GM12872 (cell line): Measurements from ENCODE around the gene NACC2.

ENCODE experiments used
- TF ChIP-seq, protein P1 (sequence below): IDR thresholded peaks from 3 replicates; pipeline ENCODE4 v1.5.1; 2011; ENCODE audit warnings: low read depth, mild to moderate bottlenecking, low read length, moderate library complexity; ENCODE audit not compliant: insufficient read depth

The NACC2 gene

DNA sequence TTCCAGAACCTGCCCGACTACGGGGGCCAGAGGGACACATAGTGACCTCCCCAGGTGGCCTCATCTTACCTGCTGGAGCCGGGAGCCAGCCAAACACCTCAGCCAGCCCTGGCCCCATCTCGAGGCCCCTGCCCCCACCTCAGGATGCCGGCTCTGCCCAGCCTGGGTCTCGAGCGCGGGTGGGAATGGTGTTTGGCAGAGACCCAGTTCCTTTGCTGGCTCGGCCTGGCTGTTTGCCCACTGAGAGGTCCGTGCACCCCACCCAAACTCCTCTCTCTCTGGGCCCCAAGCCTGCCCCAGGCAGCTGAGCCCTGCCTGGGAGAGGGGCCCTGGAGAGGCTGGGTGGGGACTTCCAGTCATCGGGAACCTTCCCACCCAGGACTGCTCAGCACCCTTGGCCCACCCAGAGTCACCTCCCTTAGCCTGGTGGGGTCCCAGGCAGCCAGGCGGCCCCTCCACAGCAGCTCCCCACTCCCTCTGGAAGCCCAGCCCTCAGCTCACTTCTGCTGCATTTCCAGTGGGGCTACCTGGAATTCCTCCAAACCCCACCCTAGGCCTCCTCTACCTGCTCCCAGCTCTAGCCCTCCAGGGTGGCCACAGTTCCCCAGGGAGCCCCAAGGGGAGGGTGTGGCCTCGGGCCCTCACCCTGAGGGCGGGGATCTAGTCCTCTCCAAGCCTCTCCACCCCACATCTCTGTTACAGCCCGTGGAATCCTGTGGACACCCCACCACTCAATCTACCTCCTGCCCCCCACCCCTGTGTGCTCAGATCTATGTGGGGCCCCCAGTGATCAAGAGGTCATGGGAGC lies 91.5 kb downstream of the NACC2 start:
- TF ChIP-seq, protein P1, sequence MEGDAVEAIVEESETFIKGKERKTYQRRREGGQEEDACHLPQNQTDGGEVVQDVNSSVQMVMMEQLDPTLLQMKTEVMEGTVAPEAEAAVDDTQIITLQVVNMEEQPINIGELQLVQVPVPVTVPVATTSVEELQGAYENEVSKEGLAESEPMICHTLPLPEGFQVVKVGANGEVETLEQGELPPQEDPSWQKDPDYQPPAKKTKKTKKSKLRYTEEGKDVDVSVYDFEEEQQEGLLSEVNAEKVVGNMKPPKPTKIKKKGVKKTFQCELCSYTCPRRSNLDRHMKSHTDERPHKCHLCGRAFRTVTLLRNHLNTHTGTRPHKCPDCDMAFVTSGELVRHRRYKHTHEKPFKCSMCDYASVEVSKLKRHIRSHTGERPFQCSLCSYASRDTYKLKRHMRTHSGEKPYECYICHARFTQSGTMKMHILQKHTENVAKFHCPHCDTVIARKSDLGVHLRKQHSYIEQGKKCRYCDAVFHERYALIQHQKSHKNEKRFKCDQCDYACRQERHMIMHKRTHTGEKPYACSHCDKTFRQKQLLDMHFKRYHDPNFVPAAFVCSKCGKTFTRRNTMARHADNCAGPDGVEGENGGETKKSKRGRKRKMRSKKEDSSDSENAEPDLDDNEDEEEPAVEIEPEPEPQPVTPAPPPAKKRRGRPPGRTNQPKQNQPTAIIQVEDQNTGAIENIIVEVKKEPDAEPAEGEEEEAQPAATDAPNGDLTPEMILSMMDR = no peak

DNA sequence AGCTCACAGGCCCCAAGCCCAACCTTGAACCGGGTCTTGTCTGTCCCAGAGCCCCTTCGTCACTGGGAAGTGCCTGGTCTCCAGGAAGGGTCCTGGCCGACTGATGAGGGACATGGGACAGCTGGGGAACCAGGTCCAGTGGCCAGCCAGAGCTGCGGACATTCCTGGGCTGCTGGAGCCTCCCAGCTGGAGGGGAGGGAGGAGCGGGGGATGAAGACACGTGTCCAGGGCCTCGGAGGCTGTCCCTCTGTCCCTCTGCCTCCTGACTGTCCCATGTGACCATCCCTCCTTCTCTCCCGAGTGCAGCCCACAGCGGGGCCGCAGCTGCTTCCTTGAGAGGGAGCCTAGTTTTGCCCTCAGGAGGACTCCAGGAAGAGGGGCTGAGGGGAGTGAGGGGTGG lies 92.2 kb downstream of the NACC2 start:
- TF ChIP-seq, protein P1 = no peak

DNA sequence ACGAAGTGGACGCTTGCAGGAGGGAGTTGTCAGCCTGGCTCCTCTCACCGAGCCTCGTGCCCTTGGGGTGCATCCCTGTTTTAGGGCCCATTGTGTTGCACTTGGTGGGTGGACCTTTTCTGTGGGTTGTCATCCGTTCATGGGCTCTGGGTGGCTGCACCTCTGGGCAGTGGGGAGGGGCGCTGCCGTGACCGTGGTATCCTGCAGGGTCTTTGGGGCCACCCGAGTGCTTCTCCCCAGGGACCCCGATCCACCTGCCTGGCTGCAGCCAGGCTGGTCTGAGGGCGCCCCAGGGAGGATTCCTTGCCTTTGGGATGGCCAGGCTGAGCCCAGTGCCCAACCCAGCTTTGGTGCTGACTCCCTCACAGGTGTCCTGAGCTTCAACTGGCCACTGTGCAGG lies 92.9 kb downstream of the NACC2 start:
- TF ChIP-seq, protein P1 = no peak

DNA sequence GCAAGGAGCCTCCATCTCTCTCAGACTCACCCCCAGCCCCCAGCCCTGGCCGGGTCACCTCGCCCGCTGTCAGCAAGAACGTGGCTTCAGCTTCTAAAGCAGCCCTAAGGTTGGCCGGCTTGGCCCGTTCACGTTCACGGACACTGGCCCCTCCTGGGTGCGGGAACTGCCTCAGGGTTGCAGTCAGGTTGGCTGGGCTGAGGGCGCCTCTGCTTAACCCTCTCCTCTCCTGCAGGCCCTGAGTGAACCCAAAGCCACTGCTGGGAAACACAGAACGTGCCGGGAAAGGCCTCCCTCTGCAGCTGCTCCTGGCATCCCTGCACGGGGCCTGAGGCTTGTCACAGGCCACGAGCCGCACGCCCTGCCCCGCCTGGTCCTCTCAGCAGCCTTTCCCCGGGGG lies 93.9 kb downstream of the NACC2 start:
- TF ChIP-seq, protein P1 = no peak

DNA sequence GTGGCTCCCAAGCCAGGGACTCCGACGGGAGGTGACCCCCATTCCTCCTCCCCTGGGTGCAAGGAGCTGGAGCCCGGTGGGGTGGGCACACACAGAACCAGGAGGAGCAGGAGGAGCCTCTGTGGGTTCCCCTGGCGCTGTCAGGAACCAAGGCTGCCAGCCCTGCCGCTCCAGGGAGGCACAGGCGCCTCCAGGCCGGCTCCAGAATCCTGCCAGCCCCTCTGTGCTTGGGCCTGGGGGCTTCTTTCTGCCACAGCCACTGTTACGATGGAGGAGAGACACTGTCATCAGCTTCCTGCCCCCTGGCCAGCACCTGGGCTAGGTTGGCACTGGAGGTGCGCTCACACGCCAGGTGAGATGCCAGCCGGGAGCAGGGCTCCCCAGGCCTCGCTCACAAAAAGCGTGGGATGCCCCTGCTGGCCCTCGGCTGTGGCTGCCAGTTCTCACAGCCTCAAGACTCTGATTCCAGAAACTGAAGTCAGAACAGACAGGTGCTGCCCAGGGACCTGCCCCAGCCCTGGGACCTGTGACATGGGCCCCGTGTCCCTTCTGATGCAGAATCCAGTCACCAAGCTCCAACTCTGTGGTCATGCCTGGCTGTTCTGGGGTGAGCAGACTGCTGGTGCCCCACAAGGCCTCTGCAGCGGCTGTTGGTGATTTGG lies 96.5 kb downstream of the NACC2 start:
- TF ChIP-seq, protein P1 = no peak

DNA sequence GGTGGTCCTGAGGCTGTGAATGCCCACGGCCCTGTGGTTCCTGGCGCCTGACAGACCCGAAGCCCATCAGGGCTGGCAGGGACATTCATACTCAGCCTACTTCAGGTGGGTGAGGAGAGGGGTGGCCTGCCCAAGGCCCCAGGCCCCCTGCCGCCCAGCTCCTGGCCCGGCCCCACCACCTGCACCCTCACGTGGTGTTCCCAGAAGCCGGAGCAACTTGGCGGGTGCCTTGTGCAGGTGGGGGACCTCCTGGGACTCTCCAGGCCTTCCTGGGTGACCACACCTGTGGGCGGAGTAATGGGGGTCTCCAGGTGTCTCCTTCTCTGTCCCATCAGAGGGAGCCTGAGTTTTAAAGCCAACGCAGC lies 97.1 kb downstream of the NACC2 start:
- TF ChIP-seq, protein P1 = no peak

DNA sequence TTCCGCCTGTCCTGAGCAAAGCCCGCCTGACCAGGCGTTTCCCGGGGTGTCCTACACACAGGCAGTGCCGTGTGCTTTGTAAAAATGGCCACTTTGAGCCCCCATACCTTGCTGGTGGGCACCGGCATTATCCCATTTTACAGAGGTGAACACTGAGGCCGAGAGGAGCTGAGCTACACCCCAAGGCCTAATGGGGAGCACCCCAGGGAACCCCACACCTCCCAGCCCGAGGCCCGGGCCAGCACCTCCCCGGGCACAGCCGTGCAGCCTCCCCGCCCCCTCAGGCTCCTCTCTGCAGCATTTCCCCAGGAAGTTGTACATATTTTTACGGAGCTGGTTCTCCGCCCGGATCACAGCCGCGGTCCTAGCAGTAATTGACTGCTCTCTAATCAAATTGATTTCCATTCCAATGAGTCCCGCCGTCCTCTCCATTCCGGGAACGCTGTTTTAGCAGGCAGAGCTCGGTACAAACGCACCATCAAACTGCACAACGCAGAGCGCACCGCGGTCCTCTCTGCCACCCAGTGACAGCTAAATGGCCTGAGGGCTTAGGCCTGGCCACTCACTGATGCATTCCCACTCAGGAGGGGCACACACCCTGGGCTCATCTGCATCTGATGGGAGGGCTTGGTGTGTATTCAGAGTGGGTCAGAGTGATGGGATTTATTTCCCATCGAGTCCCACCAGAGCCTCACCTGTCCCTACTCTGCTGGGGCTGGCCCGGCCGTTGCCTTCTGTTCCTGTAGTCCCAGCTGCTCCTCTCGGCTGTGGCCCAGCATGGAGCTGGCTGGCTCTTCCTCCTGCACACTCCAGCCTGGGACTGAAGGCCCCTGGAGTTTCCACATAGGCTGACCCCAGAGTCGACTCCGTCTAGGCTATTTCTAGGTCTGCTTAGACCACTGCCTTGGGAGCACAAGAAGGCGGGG lies 97.7 kb downstream of the NACC2 start:
- TF ChIP-seq, protein P1 = no peak
